HuH-7 (cell line): ENCODE data around the gene TMEM200B.
"Not testable (repeated sequence)": the region's sequence is repeated elsewhere in the genome, so short reads cannot be mapped to it uniquely, and the experiment has no call there.

Source experiments
- DNase-seq: peaks from one replicate; pipeline ENCODE4 v3.0.0; 2011; ENCODE audit warnings: low spot score

TMEM200B gene

GRCh38 chr1:29133861-29134694, 10.4 kb upstream of the TMEM200B start:
- DNase-seq, result no peak

GRCh38 chr1:29131056-29131455, 7.4 kb upstream of the TMEM200B start:
- DNase-seq, result not testable (repeated sequence)

- DNase-seq, result no peak
Measured at GRCh38 chr1:29129916-29130315, 6.2 kb upstream of the TMEM200B start.

GRCh38 chr1:29128739-29129138, 5.0 kb upstream of the TMEM200B start:
- no peak for DNase-seq

- DNase-seq, result no peak
Measured at GRCh38 chr1:29126198-29126597, 2.5 kb upstream of the TMEM200B start.

GRCh38 chr1:29125788-29126187, 2.1 kb upstream of the TMEM200B start:
- no peak for DNase-seq

GRCh38 chr1:29125237-29125641, 1.5 kb upstream of the TMEM200B start:
- DNase-seq, result no peak

- DNase-seq, result peak; percentile 90
Measured at GRCh38 chr1:29124366-29125236, 898 bp upstream of the TMEM200B start.

GRCh38 chr1:29123053-29123886, 433 bp downstream of the TMEM200B start:
- peak; percentile 55 for DNase-seq

GRCh38 chr1:29122682-29123052, 1.0 kb downstream of the TMEM200B start:
- DNase-seq, result no peak

GRCh38 chr1:29121936-29122681, 1.6 kb downstream of the TMEM200B start:
- DNase-seq, result no peak

GRCh38 chr1:29121516-29121935, 2.2 kb downstream of the TMEM200B start:
- no peak for DNase-seq

- peak; percentile 74 for DNase-seq
Measured at GRCh38 chr1:29120947-29121485, 2.7 kb downstream of the TMEM200B start.

- DNase-seq, result no peak
Measured at GRCh38 chr1:29120367-29120766, 3.3 kb downstream of the TMEM200B start.

GRCh38 chr1:29119121-29119929, 4.4 kb downstream of the TMEM200B start:
- DNase-seq, result no peak

GRCh38 chr1:29117381-29117780, 6.3 kb downstream of the TMEM200B start:
- DNase-seq, result peak; percentile 72

GRCh38 chr1:29114654-29115053, 9.0 kb downstream of the TMEM200B start:
- no peak for DNase-seq

- DNase-seq, result no peak
Measured at GRCh38 chr1:29113413-29114117, 10.1 kb downstream of the TMEM200B start.

- no peak for DNase-seq
Measured at GRCh38 chr1:29112705-29113412, 10.8 kb downstream of the TMEM200B start.
